ENCODE data around the gene RGS10.

RGS10 gene

DNA sequence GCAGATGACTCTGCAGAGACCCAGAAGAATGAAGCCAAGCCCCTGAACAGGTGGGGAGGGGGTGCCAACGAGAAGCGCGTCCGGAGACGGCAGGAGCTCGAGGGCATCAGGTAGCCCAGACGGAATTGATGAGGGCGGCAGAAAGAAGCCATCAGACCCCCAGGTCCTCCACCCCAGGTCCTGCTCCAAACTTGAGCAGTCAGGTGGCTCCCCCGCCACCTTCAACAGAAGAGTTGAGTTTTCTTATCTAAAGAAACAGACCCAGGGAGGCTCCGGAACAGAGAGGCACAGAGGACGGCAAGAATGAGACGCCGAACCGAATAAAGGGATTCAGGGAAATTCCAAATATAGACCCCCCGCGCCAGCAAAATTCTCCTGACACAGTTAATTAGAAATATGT, 22.2 kb downstream of the RGS10 start:
- in situ Hi-C loops (cut with HindIII; ENCODE audit: low sequenced_read_pairs), result no loop called here

DNA sequence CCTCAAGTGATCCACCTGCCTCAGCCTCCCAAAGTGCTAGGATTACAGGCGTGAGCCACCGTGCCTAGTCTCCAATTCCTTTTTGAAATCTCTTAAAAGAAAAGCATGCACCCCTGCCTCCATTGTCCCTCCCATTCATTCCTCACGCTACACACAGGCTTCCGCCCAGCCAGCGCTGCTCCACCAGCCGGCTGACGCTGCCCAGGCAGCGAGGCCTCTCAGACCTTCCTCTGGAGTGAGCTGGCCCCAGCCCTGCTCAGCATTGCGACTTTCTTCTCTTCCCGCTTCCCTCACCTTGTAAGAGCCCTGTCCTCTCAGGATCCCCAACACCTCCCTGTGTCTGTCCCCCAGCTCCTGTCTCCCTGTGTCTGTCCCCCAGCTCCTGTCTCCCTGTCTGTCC, 23.6 kb downstream of the RGS10 start:
- in situ Hi-C loops (cut with HindIII; ENCODE audit: low sequenced_read_pairs), result loop anchor here (5.0 kb wide), 2 partner anchors 42 to 63 kb away; no protein-coding TSS in a partner anchor

DNA sequence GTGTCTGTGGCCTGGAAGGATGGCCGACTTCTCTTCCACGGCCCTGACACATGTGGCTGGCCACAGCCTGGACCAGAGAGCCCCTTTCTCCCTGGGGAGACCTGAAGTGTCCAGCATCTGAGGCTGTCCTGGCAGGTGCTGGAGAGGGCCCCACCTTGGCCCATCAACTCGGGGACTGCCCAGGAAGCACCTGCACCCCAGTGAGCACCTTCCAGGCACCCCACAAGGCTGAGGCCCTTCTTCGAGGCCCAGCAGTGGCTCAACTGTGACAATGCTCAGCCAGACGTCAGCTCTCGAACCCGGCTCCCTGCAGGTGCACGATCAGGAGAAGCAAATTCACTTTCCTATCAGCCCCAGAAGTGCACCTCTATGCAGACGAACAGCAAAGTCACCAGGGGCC, 24.3 kb downstream of the RGS10 start:
- in situ Hi-C loops (cut with HindIII; ENCODE audit: low sequenced_read_pairs), result loop anchor here (5.0 kb wide), 2 partner anchors 41 to 64 kb away; no protein-coding TSS in a partner anchor

DNA sequence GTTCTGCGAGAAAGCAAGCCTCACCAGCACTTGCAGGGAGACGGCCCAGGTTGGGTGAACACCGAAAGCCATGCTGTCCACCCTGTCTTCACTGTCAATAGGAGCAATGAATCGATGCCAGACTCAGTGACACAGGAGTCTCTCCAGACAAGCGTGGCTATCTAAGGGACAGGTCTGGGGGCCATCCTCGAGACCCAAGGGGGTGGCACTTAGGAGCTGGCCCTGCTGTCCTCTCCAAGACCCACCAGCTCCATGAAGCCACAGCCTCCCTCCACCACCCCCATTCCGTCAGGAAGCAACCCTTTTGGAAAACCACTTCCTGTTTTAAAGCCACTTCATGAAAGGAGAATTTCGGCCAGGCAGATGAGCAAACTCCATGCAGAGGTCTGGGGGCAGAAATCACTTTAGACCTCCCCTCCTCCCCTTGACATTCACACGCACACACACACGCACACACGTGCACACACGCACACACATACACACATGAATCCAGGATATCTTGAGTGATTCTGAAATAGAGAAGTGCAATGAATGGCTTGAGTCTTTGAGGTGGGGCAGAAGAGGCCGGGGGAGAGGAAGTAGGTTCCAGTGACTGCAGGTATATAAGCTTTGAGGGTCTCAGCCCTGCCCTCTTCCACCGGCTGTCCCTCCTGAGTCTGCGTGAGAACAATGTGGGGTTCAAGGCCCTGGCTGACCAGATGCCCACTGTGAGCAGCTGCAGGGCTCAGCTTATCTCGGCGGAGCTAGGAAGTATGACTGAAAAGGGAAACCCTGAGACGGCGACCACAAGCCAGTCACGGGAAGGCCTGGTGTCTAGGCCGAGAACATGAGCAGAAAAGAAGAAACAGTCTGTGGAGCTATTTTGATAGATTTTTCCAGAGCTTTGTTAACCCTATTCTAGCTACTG, 25.0 kb downstream of the RGS10 start:
- in situ Hi-C loops (cut with HindIII; ENCODE audit: low sequenced_read_pairs), result loop anchor here (5.0 kb wide), 2 partner anchors 40 to 65 kb away; no protein-coding TSS in a partner anchor

DNA sequence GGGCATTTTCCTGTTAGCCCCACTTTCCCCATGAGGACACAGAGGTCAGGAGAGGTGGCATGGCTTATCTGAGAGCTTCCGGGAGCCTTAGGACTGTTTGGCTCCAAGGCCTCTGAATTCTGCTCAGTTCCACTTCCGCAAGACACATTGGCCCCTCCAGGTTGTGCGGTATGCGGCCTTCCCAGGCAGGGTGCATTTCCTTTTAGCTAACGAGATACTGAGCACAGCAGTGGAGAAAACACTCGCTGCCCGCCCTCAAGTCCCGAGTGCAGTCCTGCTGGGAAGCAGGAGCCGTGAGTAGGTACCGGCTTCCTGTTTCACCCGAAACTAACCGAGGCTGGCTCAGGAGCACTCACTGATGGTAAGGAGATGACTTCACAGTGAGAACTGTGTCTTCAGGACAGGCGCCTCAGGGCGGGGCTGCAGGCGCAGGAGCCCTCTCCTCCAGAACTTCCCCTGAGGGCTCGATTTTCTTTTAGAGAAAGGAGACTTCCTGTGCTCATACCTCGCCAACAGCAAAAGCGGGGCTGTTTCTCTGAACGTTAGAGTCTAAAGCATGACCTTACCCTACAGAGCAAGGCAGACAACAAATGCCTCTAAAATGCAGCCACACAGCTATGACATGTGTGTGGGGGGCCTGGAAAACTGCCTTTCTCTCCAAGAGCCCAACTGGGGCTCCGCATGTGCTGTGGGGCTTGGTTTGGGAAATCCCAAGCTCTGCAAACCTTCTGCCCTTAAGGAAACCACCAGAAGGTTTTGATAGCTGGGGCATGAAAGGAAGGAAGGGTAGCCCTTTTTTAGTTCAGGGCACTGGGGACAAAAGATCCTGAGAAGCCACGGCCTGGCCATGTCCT, 25.9 kb downstream of the RGS10 start:
- in situ Hi-C loops (cut with HindIII; ENCODE audit: low sequenced_read_pairs), result loop anchor here (5.0 kb wide), 2 partner anchors 39 to 66 kb away; no protein-coding TSS in a partner anchor

DNA sequence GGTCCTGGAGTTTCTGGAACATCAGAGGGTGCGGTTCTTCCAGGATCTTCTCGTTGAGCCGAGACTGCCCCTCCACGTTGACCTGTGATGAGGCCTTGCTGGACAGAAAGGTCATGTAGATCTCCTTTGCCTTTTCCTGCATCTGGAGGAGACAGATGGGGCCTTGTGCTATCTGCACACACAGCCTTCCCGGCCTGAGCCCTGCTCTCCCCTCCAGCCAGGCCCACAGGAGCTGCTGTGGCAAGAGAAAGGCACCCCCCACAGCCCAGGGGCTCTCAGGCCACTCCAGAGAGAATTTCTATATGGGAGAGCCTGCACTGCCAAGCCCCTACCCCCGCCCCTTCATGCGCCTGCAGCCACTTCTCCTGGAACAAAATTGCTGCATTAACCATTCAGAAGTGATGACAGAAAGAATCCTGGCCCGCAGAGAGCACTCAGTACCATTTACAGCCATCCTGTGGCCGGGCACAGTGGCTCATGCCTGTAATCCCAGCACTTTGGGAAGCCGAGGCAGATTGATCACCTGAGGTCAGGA, 26.9 kb downstream of the RGS10 start:
- in situ Hi-C loops (cut with HindIII; ENCODE audit: low sequenced_read_pairs), result loop anchor here (5.0 kb wide), 2 partner anchors 38 to 67 kb away; no protein-coding TSS in a partner anchor

DNA sequence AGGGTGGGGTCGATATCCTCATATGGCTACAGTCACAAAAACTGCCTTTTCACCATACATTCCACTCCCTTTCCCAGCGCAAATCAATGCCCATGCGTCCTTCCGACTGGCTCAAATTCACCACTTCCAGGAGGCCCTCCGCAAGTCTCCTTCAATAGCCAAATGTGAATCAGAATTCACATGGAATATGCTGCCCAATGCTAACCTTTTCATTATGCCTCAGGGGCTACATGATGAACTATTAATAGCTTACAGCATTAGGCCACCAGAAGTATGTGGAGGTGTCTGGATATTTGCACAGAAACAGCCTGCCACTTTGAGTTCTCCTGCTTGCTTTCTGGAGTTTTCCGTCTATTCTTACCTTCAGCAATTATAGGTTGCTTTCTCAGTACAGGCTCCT, 27.7 kb downstream of the RGS10 start:
- in situ Hi-C loops (cut with HindIII; ENCODE audit: low sequenced_read_pairs), result loop anchor here (5.0 kb wide), 2 partner anchors 38 to 67 kb away; no protein-coding TSS in a partner anchor

DNA sequence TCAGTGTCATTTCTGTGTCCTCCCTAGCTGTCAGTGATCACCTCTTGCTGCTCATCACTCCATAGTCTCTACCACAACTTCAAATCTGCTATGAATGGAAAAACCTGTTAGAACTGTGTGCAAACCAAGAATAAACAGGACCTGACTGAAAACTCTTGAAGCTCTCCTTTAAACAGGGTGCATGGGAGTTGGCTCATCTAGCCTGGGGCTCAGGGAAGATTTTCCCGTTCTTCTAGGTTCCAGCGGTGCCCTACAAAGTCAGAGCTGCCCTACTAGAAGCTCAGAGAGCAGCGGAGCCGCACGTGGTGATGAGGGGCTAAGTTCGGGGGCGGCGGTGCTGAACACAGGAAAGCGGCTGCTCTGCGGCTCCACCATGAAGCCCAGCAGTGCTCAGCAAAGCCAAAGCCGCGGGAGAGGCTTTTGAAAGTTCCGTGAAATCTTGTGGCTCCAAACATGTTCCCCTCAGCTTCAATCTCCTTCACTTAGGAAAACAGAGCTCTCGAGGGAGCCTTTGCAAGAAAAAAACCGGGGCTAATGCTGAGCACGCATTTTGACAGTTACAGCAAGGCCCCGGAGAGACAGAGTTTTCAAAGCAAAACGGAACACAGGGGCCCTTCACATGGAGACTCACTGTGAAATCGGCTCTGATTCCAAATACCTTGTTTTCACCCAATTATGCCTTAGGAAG, 30.5 kb downstream of the RGS10 start:
- in situ Hi-C loops (cut with HindIII; ENCODE audit: low sequenced_read_pairs), result no loop called here

DNA sequence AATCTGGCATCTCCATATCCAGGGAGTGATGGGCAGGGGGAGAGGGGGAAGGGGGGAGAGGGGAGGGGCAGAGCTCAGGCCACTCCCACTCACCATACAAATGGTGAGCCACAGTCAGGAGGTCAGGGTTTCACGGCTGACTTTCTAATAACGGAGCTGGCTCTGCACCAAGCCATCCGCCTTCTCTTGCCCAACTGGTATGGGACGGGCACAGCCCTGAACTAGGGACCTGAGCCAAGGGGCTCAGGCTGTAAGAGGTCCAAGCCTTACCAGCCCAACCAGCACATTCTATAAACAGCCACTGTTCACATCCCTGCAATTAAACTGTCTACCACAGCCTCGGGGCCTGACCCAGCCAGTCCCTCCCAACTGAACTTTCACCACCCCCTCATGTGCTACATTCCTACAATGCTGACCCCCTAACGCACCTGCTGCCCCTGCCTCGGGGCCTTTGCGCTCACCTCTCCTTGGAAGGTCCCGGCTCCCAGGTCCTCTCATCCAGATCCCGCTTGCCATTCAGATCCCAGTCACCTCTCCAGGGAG, 32.5 kb downstream of the RGS10 start:
- in situ Hi-C loops (cut with HindIII; ENCODE audit: low sequenced_read_pairs), result no loop called here

DNA sequence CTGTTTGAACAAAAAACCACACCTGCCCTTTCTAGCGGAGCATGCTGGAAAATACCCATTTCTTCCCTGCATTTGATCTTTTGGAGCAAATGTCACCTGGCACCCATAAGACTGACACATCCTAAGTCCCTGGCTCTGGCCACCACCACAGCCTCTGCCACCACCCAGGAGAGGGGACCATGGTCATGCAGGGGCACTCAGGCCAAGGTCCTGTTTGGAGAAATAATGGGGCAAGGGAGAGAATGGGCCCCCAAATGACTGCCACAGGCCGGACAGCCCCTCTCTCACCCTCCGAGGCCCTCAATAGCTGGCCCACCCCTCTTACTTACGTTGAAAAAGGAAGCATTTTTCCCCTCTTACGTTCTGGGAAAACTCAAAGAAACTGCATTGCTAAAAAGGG, 35.4 kb downstream of the RGS10 start:
- in situ Hi-C loops (cut with HindIII; ENCODE audit: low sequenced_read_pairs), result no loop called here

DNA sequence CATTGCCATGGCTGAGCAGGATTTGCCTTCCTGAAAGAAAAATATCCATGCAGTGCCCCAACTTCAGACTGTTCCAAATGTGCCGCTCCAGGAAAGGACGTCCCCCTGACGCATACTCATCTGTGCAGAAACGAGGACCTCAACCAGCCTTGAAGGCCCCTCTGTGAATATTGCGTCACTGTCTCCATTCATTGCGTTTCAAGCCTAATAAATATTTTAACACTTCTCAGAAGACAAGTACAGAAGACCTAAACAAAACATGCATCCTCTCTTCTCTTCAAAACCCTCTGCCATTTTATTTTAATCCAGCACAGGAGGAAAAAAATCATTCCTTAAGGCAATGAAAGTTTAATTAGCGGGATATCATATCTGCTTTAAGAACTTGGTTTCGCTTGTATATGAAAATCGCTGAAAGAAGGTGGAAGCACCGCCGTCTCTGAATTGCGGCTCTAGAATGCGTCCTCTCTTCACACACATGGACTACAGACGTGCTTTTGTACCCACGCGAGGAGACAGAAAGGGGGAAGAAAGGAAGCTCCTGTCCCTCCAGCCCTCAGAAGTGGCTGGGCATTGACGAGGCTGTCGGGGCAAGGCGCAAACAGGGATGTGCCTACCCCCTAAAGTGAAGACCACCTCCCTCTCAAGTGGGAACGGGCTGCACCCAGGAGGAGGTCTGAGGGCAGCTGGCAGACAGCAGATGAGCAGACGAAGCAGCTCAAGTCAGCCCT, 36.8 kb downstream of the RGS10 start:
- in situ Hi-C loops (cut with HindIII; ENCODE audit: low sequenced_read_pairs), result no loop called here

DNA sequence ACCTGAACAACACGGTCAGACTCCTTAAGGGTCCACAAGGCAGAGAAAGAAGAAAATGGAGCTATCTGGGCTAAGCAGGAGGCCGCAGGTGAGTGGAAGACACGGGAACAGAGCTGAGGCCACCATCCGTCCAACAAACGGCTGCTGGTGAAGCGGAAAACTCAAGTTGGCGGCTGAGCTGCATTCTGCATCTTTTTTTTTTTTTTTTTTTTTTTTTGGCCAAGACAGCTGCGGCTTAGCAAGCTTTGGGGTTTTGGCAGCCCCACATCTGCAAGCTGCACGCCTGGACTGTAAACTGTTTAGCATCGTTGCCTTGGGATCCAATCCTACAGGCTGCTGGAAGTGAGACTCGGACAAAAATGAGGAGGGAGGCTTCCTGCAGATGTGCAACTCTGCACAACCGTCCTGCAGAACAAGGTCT, 37.4 kb downstream of the RGS10 start:
- in situ Hi-C loops (cut with HindIII; ENCODE audit: low sequenced_read_pairs), result no loop called here

DNA sequence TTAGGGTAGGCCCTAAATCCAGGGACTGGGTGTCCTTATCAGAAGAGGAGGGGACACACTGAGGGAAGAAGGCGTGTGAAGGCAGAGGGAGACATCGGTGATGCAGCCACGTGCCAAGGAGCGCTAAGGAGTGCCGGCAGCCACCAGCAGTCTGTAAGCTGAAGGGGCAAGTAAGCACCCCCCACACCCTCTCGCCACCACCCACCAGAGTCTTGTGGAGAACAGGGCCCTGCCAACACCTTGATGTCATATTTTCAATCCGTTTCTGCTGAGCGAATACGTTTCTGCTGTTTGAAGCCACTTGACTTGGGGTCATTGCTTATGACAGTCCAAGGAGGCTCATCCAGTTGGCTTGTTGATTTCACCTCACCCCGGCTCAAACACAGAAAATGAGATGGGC, 37.9 kb downstream of the RGS10 start:
- in situ Hi-C loops (cut with HindIII; ENCODE audit: low sequenced_read_pairs), result no loop called here

DNA sequence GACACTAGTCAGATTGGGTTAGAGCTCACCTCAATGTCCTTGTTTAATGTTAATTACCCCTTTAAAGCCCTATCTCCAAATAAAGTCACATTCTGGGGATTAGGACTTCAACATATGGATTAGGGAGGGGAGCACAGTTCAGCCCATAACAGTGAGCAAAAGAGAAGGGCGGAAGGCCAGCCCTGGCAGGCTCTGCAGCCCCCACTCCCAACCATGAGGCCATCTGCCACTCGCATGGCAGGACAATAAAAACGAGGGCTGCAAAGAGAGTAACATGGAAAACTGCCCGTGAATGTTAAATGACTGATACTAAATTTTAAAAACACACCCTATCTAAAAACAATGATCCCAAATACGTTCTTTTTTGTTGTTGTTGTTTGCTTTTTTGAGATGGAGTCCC, 38.7 kb downstream of the RGS10 start:
- in situ Hi-C loops (cut with HindIII; ENCODE audit: low sequenced_read_pairs), result no loop called here

DNA sequence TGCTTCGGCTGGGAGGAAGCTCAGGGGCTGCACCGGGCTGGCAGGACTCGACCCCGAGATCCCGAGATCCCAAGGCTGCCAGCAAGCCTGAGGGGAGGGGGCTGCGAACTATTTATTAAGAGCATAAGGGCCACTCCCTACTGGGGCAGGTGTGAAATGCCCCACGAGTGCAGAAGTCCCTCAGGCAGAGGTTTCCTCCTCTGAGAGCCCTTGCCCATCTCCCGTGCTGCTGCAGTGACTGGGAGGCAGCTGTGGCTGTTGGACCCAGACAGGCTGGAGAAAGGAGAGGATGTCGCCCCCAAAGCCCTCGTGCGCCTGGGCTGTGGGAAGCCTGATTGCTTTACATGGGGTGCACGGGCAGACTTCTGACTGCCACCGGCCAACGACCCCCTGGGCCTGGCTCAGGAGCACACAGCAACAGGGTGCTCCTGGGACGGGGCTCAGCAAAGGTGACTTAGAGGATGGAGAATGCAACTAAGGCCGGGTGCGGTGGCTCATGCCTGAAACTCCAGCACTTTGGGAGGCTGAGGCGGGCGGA, 39.8 kb downstream of the RGS10 start:
- in situ Hi-C loops (cut with HindIII; ENCODE audit: low sequenced_read_pairs), result no loop called here

DNA sequence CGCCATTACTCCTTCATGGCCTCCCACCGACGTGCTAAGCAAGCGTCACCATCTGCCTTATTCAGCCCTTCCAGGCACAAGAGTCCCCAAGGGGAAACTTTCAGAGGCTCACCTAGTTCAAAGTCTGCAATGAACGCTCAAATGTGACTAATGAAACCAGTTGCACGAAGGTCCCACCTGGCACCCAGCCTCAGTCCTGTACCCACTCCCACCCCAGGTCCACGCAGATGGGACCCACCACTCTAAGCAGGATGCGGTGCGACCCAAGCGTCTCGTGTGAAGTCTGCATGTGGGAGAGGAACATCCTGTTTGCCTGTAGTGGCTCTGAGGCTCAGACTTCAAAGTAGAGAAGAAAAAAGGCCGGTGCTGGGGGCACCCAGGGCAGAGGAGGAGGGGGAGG, 40.3 kb downstream of the RGS10 start:
- in situ Hi-C loops (cut with HindIII; ENCODE audit: low sequenced_read_pairs), result no loop called here

DNA sequence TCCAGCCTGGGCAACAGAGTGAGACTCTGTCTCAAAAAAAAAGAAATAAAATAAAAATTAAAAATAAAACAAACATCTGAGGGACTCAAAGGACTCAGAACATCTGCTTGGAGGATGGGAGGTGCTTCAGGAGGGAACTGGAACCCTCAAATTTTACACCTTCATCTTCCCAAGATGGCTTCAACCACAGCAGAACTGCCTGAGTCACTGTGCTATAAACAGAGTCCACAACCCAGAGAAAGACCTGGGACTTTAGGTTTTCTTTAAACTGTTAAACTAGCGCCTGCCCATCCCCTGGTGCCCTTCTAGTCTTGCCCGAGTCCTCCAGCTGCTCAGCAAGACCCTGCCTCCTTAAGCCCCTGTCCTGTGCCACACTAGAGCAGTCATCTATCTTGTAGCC, 40.8 kb downstream of the RGS10 start:
- in situ Hi-C loops (cut with HindIII; ENCODE audit: low sequenced_read_pairs), result no loop called here

DNA sequence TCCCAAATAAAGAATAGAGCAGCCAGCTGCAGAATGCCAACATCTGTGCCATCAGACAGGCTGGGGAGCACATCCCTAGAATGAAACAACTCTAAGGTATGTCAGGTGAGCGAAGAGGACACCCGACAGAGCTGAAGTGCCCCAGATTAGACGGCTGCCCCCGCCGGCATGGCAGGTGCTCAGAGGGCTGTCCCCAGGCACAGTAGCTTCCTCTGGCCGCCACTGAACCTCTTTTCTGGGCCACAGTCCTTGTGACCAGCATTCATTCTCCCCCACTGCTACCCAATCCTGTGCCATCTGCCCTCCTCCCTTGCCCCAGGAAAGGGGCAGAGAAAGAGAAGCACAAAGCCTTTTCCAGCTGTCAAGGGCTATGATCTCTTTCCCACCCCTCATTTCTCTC, 41.7 kb downstream of the RGS10 start:
- in situ Hi-C loops (cut with HindIII; ENCODE audit: low sequenced_read_pairs), result no loop called here

DNA sequence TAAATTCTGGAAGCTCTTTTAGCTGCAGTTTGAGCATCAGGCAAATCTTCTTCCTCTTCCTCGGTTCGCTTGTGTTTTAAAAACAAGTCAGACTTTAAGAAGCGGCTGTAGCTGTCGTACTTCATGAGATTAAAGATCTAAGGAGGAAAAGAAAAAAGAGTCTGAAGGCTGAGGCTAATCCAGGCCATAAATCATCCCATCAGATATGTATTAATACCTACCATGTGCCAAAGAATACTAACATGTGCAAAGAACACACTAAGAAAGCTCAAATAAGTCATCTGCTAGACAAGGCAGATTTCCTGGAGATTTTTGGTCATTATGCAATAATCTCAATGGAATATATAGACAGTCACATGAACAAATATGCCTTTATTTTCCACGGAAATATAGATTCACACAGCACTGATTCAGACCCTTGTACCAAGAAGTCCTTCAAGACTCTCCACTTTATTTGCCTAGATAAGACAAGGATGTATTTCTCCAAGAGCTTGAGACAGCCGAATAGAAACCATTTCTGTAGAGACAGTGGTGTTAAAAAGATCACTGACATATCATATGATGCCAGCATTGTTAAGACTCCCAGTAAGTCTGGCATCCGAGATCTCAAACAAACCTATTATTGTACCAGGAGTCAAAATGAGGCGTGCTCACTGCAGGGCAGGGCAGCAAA, 42.3 kb downstream of the RGS10 start:
- in situ Hi-C loops (cut with HindIII; ENCODE audit: low sequenced_read_pairs), result no loop called here
